ENCODE measurements around the gene IRF5.

IRF5 gene

DNA sequence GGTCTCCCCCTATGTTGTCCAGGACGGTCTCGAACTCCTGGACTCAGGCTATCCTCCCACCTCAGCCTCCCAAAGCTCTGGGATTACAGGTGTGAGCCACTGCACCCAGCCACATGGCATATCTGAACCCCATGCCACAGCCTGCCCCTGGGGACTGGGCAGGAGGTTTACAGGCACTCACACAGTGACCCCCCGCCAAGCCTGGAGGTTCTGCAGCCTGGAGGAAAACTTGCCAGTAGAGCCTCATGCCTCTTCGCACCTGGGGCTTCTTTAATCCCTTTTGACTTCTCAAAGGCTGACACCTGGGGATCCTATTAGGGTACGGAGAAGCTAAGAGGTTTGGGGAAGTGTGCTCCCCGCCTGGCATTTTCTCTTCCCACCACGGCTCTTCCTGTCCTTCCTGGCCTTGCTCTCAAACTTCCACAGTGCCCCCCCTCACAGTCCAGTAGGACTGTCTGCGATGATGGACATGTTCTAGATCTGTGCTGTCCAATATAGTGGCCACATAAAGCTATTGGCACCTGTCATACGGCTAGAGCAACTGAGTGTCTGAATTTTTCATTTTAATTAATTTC is 15.8 kb upstream of the IRF5 start:
- TF ChIP-seq, protein P1, sequence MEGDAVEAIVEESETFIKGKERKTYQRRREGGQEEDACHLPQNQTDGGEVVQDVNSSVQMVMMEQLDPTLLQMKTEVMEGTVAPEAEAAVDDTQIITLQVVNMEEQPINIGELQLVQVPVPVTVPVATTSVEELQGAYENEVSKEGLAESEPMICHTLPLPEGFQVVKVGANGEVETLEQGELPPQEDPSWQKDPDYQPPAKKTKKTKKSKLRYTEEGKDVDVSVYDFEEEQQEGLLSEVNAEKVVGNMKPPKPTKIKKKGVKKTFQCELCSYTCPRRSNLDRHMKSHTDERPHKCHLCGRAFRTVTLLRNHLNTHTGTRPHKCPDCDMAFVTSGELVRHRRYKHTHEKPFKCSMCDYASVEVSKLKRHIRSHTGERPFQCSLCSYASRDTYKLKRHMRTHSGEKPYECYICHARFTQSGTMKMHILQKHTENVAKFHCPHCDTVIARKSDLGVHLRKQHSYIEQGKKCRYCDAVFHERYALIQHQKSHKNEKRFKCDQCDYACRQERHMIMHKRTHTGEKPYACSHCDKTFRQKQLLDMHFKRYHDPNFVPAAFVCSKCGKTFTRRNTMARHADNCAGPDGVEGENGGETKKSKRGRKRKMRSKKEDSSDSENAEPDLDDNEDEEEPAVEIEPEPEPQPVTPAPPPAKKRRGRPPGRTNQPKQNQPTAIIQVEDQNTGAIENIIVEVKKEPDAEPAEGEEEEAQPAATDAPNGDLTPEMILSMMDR (IDR thresholded peaks at IDR 0.05; ENCODE audit: control insufficient read depth, insufficient read depth, low read depth, low read length, missing control alignments): no peak
- DNase-seq (ENCODE audit: low read depth): no peak
- H3K4me3 ChIP-seq (ENCODE audit: control insufficient read depth, low read depth, low read length): no peak overlapping the region

DNA sequence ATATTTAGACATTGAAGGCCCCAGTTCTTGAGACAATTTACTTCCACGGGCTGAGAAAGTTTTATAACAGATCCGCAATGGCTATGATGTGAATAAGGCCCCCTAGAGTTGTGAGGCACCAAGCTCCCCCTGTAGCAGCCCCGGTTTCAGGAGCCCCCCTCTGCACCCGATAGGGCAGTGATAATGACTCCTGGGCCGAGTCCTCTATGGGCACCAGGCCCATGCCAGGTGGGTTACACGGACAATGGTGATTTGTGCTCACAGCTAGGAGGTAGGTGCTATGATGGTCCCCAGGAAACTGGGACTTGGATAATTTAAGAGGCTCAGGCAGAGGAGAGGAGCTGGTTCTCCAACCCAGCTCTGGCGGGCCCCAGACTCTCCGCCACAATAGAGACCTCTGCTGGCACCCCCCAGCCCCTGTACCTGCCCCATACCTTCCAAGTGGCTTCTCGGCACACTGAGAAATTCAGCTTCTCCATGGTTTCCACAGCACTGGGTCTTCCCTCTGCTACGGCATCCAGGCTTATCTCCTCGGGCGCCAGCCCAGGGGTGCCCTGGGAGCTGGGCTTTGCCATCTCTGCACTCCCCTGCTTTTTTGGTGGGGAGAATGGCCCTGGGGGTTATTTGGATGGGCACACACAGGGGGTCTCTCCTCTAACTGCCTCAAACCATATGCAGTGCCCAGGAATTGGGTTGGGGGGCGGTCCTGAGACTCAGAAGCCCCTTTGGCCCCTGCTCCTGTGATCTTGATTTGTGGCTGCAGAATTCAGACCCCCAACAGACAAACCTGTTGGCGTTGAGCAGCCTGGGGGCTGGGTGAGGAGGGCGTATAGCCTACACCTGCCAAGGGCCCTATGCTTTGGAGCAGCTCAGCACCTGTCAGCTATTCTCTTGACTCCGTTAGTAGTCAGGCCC is 15.0 kb upstream of the IRF5 start:
- TF ChIP-seq, protein P1 (IDR thresholded peaks at IDR 0.05; ENCODE audit: control insufficient read depth, insufficient read depth, low read depth, low read length, missing control alignments): no peak
- H3K4me3 ChIP-seq (ENCODE audit: control insufficient read depth, low read depth, low read length): no peak overlapping the region
- no peak for DNase-seq (ENCODE audit: low read depth)

DNA sequence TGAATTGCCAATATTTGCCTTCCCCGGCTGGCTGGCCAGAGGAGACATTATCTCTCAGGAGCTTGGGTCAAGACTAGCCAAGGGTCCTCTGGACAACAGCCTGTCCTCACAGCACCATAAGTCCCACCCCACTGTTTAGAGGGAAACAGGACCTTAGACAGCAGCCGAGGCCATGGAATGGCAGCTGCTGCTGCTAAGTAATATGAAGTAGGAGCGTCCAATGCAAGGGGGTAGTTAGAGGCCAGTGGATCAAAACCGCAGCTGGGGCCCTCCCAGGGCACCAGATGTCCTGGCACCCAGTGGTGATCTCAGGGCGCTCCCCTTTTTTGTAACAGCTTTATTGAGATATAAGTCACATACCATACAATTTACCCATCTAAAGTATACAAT is 14.3 kb upstream of the IRF5 start:
- TF ChIP-seq, protein P1 (IDR thresholded peaks at IDR 0.05; ENCODE audit: control insufficient read depth, insufficient read depth, low read depth, low read length, missing control alignments): no peak
- no peak for DNase-seq (ENCODE audit: low read depth)
- no peak overlapping the region for H3K4me3 ChIP-seq (ENCODE audit: control insufficient read depth, low read depth, low read length)

DNA sequence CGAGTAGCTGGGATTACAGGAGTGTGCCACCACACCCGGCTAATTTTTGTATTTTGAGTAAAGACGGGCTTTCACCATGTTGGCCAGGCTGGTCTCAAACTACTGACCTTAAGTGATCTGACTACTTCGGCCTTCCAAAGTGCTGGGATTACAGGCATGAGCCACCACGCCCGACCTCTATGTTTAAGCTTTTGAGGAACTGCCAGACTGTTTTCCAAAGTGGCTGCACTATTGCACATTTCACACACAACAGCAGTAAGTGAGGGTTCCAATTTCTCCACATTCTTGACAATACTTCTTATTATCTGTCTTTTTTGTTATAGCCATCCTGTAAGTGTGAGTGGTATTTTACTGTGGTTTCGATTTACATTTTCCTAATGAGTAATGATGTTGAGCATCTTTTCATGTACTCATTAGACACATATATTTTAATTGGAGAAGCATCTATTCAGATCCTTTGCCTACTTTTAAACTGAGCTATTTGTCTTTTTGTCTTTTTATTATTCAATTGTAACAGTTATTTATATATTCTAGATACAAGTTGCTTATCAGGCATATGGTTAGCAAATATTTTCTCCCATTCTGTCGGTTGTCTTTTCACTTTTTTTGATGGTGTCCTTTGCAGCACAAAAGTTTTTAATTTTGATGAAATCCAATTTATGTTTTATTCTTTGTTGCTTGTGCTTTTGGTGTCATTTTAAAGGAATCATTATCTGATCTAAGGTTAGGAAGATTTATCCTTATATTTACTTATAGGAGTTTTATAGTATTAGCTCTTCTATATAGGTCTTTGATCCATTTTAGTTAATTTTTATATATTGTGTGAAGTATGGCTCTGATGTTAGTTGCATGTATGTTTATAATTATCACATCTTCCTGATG is 12.8 kb upstream of the IRF5 start:
- TF ChIP-seq, protein P1 (IDR thresholded peaks at IDR 0.05; ENCODE audit: control insufficient read depth, insufficient read depth, low read depth, low read length, missing control alignments): no peak
- no peak for DNase-seq (ENCODE audit: low read depth)
- no peak overlapping the region for H3K4me3 ChIP-seq (ENCODE audit: control insufficient read depth, low read depth, low read length)

DNA sequence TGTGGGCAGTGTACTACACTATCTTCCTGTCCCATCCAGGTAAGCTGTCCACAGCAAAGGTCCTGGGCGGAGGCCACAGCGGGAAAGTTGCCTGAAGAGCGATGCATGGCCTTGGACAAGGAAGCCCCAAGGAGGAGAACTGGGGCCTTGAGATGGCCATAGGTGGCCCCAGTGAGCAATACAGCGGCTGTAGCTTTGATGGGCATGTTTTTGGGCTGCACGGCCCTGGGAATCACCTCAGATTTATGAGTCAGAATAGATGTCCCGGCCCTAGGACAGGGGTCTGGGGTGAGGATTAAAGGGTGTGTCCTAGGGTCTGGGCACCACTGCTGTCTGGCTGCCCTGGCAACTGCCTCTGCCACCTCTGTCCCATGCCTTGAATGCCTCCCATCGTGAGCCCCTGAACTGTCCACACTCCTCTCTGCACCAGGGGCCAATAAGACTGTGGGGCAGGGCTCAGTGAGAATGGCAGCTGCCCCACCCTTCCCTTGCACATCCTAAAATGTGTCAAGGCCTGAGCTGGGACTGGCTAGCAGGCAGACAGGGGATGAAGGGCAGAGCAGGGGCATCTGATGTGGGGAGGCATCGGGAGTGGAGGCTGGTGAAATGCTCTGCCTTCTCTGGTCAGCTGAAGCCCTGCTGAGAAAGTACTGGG is 9.4 kb upstream of the IRF5 start:
- TF ChIP-seq, protein P1 (IDR thresholded peaks at IDR 0.05; ENCODE audit: control insufficient read depth, insufficient read depth, low read depth, low read length, missing control alignments): no peak
- no peak overlapping the region for H3K4me3 ChIP-seq (ENCODE audit: control insufficient read depth, low read depth, low read length)
- DNase-seq (ENCODE audit: low read depth): no peak
